WERI-Rb-1 (cell line): ENCODE data around the gene TAF11L3.
"Not testable (repeated sequence)": the region's sequence is repeated elsewhere in the genome, so short reads cannot be mapped to it uniquely, and the experiment has no call there.

Experiments used
- DNase-seq: peaks from one replicate; pipeline ENCODE4 v3.0.0-alpha.2; 2020
- H3K27ac ChIP-seq: fragments of 250-450 bp; sonication (Bioruptor Pico); 2 replicates; pipeline ENCODE4 v1.5.1; 2020; ENCODE audit warnings: mild to moderate bottlenecking, moderate library complexity
- H3K27me3 ChIP-seq: fragments of 250-450 bp; sonication (Bioruptor Pico); 2 replicates; pipeline ENCODE4 v1.5.1; 2021; ENCODE audit warnings: mild to moderate bottlenecking, low read depth, moderate library complexity; ENCODE audit not compliant: insufficient read depth, severe bottlenecking
- H3K36me3 ChIP-seq: fragments of 250-450 bp; sonication (Bioruptor Pico); 2 replicates; pipeline ENCODE4 v1.5.1; 2020; ENCODE audit warnings: mild to moderate bottlenecking, moderate library complexity
- H3K4me3 ChIP-seq: 2 replicates; pipeline ENCODE4 v1.5.1; 2011; ENCODE audit warnings: low read depth, mild to moderate bottlenecking, control low read depth, low read length
- H3K9me3 ChIP-seq: fragments of 250-450 bp; sonication (Bioruptor Pico); 2 replicates; pipeline ENCODE4 v1.5.1; 2021; ENCODE audit warnings: mild to moderate bottlenecking, moderate library complexity; ENCODE audit not compliant: severe bottlenecking
- CTCF ChIP-seq: IDR thresholded peaks from 2 replicates; pipeline ENCODE4 v1.5.1; 2011; ENCODE audit warnings: low read depth, mild to moderate bottlenecking, control low read depth, inconsistent platforms, low read length

TAF11L3 gene

GRCh38 chr5:17487174-17487512 lies 31.0 kb upstream of the TAF11L3 start:
- H3K36me3 ChIP-seq: no peaks in the 10 kb centered on the region
- no peak overlapping the region for H3K27ac ChIP-seq
- TF ChIP-seq CTCF: no peak
- H3K4me3 ChIP-seq: no peak overlapping the region
- no peaks in the 10 kb centered on the region for H3K9me3 ChIP-seq
- DNase-seq: no peak
- H3K27me3 ChIP-seq: no peaks in the 10 kb centered on the region

GRCh38 chr5:17491257-17491656 lies 26.9 kb upstream of the TAF11L3 start:
- not testable (repeated sequence) for H3K27ac ChIP-seq, H3K36me3 ChIP-seq, DNase-seq, H3K27me3 ChIP-seq, H3K9me3 ChIP-seq, H3K4me3 ChIP-seq

- TF ChIP-seq CTCF: no peak
- Histone ChIP-seq H3K27me3 (no peaks in the 10 kb centered on the region), H3K9me3 (no peaks in the 10 kb centered on the region)
These were observed 25.4 kb upstream of the TAF11L3 start for GRCh38 chr5:17492770-17493169.

DNA sequence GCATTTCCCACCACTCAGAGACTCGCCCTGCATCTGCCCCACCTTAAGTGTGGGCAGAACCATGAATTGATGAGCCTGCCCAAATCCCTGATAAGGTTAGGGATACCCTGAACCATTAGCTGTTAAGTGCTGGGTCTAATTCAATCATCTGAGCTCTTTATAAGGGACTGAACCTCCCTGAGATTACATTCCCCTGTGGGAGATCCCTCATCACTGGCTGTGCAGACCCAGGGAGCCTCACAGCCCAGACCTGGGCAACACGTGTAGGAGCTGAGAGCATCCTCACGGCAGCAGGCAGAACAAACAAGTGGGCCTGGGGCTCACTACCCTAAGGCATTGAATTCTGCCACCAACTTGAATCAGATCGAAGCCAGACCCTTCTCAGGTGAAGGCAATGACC lies 20.7 kb upstream of the TAF11L3 start:
- Histone ChIP-seq H3K27me3 (no peaks in the 10 kb centered on the region), H3K27ac (no peak overlapping the region), H3K4me3 (no peak overlapping the region), H3K36me3 (no peaks in the 10 kb centered on the region), H3K9me3 (no peaks in the 10 kb centered on the region)
- no peak for TF ChIP-seq CTCF
- DNase-seq: no peak

More at GRCh38 chr5:17492770-17493169, 25.4 kb upstream of the TAF11L3 start:
- Histone ChIP-seq H3K27ac (no peak overlapping the region), H3K4me3 (no peak overlapping the region), H3K36me3 (no peaks in the 10 kb centered on the region)
- no peak for DNase-seq

GRCh38 chr5:17497931-17498330 lies 20.2 kb upstream of the TAF11L3 start, which contains the start of gene TAF11L2:
TSS of gene TAF11L2 (plus strand) at chr5:17498231.
- not testable (repeated sequence) for H3K9me3 ChIP-seq, H3K27ac ChIP-seq, H3K36me3 ChIP-seq, H3K4me3 ChIP-seq, DNase-seq, H3K27me3 ChIP-seq

- Histone ChIP-seq H3K27ac (no peak overlapping the region), H3K9me3 (no peaks in the 10 kb centered on the region), H3K27me3 (no peaks in the 10 kb centered on the region), H3K4me3 (no peak overlapping the region), H3K36me3 (no peaks in the 10 kb centered on the region)
- no peak for DNase-seq
- no peak for TF ChIP-seq CTCF
These were observed 6.3 kb upstream of the TAF11L3 start for GRCh38 chr5:17511775-17512325.

- peak; percentile 31 for DNase-seq
- not testable (repeated sequence) for H3K27me3 ChIP-seq
These were observed 641 bp upstream of the TAF11L3 start for GRCh38 chr5:17517526-17517925.

DNA sequence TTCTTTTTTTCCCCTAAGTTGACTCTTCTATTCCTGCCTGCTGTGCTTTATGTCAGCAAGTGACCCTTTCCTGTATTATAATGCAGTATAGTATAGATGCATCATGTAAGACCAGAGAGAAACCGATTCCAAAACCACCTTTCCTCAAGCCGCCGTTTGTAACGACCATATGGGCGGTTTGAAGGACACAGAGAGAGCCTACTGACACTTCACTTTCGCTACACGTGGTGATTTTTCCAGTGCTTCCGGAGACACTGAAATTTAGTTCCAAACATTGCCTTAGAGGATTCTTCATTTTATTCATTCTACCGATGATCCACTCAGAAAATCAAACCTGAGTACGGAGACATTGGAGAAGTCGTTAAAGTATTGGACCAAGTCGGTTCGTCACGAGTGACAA lies 1.3 kb downstream of the TAF11L3 start:
- not testable (repeated sequence) for H3K27ac ChIP-seq, H3K4me3 ChIP-seq, H3K9me3 ChIP-seq, H3K27me3 ChIP-seq, H3K36me3 ChIP-seq, DNase-seq

More at GRCh38 chr5:17517526-17517925, 641 bp upstream of the TAF11L3 start:
- H3K36me3 ChIP-seq, H3K4me3 ChIP-seq, H3K9me3 ChIP-seq, H3K27ac ChIP-seq: not testable (repeated sequence)

DNA sequence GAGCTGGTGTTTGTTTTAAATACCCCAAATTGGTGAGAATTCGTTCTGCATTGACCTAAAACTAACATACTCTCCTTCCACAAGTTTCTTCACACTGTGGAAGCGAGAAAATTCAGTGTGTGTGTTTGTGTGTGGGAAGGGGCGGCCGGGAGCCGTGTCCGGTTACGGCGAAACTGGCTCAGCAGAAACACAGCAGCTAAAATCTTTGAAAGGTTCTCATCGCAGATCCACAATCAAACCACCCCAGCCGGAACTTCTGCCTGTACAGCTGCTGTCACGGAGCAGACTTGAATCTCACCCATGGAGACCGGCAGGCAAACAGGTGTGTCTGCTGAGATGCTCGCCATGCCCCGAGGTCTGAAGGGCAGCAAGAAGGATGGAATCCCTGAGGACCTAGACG lies 3.3 kb downstream of the TAF11L3 start, which contains the start of gene TAF11L4:
Gene TAF11L4, plus strand, starts transcription at position 301 of the 400 bp plus-strand sequence.
- not testable (repeated sequence) for H3K36me3 ChIP-seq, H3K9me3 ChIP-seq, H3K27me3 ChIP-seq, DNase-seq, H3K4me3 ChIP-seq, H3K27ac ChIP-seq

- H3K27me3 ChIP-seq, DNase-seq, H3K36me3 ChIP-seq, H3K9me3 ChIP-seq, H3K4me3 ChIP-seq, H3K27ac ChIP-seq: not testable (repeated sequence)
These were observed 6.8 kb downstream of the TAF11L3 start, which contains the start of gene TAF11L5 for GRCh38 chr5:17524935-17525334. TSS of gene TAF11L5 (plus strand) at chr5:17525235.

DNA sequence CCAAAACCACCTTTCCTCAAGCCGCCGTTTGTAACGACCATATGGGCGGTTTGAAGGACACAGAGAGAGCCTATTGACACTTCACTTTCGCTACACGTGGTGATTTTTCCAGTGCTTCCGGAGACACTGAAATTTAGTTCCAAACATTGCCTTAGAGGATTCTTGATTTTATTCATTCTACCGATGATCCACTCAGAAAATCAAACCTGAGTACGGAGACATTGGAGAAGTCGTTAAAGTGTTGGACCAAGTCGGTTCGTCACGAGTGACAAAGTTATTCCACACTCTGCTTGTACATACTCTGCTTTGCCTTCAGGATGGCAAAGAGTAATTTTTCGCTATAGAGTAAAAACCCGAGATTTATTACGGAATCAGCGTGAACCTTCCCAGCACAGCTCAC lies 8.3 kb downstream of the TAF11L3 start:
- not testable (repeated sequence) for H3K27ac ChIP-seq, H3K27me3 ChIP-seq, H3K4me3 ChIP-seq, H3K36me3 ChIP-seq, H3K9me3 ChIP-seq
- DNase-seq: peak; percentile 38
